Activated naive CD4-positive, alpha-beta T cell treated with anti-CD3 and anti-CD28 coated beads, Interleukin-2, amount 50 U/mL, for 24 hours (primary cell): ENCODE measurements around the gene LTB4R.

Experiments
- H3K27ac Mint-ChIP-seq: one replicate; pipeline ENCODE4 v1.8.0; 2021; ENCODE audit warnings: mild to moderate bottlenecking, mixed read lengths
- H3K27me3 Mint-ChIP-seq: one replicate; pipeline ENCODE4 v1.8.0; 2021; ENCODE audit warnings: mixed read lengths
- H3K36me3 Mint-ChIP-seq: one replicate; pipeline ENCODE4 v1.8.0; 2021; ENCODE audit warnings: mixed read lengths
- H3K4me1 Mint-ChIP-seq: one replicate; pipeline ENCODE4 v1.8.0; 2021; ENCODE audit warnings: mixed read lengths
- H3K4me3 Mint-ChIP-seq: one replicate; pipeline ENCODE4 v1.8.0; 2021; ENCODE audit warnings: mild to moderate bottlenecking, mixed read lengths
- H3K9me3 Mint-ChIP-seq: one replicate; pipeline ENCODE4 v1.8.0; 2021; ENCODE audit warnings: mixed read lengths

LTB4R gene

GRCh38 chr14:24310646-24311604 is at the start of gene LTB4R:
Gene LTB4R, plus strand, starts transcription at chr14:24311502. Its CDS starts 4,150 bp downstream, at chr14:24315652.
- Mint-ChIP-seq H3K4me3 (peak within 1 kb of the TSS; percentile 83), H3K36me3 (peaks cover 7% of the 10 kb centered on the region), H3K27ac (peak within 1 kb of the TSS; percentile 87), H3K9me3 (no peaks in the 10 kb centered on the region), H3K27me3 (no peaks in the 10 kb centered on the region), H3K4me1 (peaks cover 75% of the 10 kb centered on the region)

GRCh38 chr14:24261969-24262327 is 49.4 kb upstream of the LTB4R start:
- Mint-ChIP-seq H3K9me3 (no peaks in the 10 kb centered on the region), H3K27me3 (no peaks in the 10 kb centered on the region), H3K4me1 (no peaks in the 10 kb centered on the region), H3K4me3 (no peak overlapping the region), H3K36me3 (peaks cover 6% of the 10 kb centered on the region), H3K27ac (no peak overlapping the region)

GRCh38 chr14:24262821-24263733 is 48.2 kb upstream of the LTB4R start, which contains the start of gene TGM1:
Gene TGM1, minus strand, starts transcription at chr14:24263177. Its CDS starts 825 bp downstream, at chr14:24262352.
- peaks cover 8% of the 10 kb centered on the region for H3K36me3 Mint-ChIP-seq

GRCh38 chr14:24263848-24264247 is 47.5 kb upstream of the LTB4R start:
- H3K27ac Mint-ChIP-seq: no peak overlapping the region
- no peaks in the 10 kb centered on the region for H3K4me1 Mint-ChIP-seq
- no peak overlapping the region for H3K4me3 Mint-ChIP-seq
- no peaks in the 10 kb centered on the region for H3K27me3 Mint-ChIP-seq
- H3K36me3 Mint-ChIP-seq: peaks cover 8% of the 10 kb centered on the region
- H3K9me3 Mint-ChIP-seq: no peaks in the 10 kb centered on the region

More at GRCh38 chr14:24262821-24263733, 48.2 kb upstream of the LTB4R start, which contains the start of gene TGM1:
- Mint-ChIP-seq H3K4me3 (no peak within 1 kb of the TSS), H3K27ac (no peak within 1 kb of the TSS), H3K4me1 (no peaks in the 10 kb centered on the region), H3K27me3 (no peaks in the 10 kb centered on the region), H3K9me3 (no peaks in the 10 kb centered on the region)

GRCh38 chr14:24264298-24264697 is 47.0 kb upstream of the LTB4R start:
- Mint-ChIP-seq H3K4me3 (no peak overlapping the region), H3K4me1 (no peaks in the 10 kb centered on the region), H3K27me3 (no peaks in the 10 kb centered on the region), H3K9me3 (no peaks in the 10 kb centered on the region), H3K27ac (no peak overlapping the region), H3K36me3 (peaks cover 8% of the 10 kb centered on the region)

- Mint-ChIP-seq H3K27ac (peak overlapping the region; percentile 19), H3K27me3 (no peaks in the 10 kb centered on the region), H3K4me3 (no peak overlapping the region), H3K36me3 (peaks cover 7% of the 10 kb centered on the region), H3K9me3 (no peaks in the 10 kb centered on the region), H3K4me1 (peaks cover 8% of the 10 kb centered on the region)
Observed at GRCh38 chr14:24266344-24267244, 44.7 kb upstream of the LTB4R start.

DNA sequence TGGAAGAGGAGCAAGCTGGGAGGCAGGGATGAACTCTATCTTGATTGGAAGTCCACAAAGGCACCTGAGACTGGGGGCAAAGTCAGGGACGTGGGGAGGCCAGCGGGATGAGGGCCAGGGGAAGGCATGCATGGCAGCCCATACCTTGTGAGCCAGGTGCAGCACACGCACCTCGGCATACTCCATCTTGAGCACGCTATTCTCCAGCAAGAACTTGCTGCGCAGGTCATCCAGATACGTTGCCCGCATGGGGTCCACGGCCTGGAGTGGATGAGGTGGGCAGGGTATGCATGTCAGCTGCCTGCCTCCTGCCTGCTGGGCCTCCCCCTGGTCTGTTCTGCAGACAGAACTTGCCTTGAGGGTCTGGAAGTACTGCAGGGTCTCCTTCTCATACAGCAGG is 43.8 kb upstream of the LTB4R start:
- Mint-ChIP-seq H3K4me1 (peaks cover 17% of the 10 kb centered on the region), H3K27ac (no peak overlapping the region), H3K27me3 (no peaks in the 10 kb centered on the region), H3K4me3 (no peak overlapping the region), H3K9me3 (no peaks in the 10 kb centered on the region), H3K36me3 (peaks cover 7% of the 10 kb centered on the region)

DNA sequence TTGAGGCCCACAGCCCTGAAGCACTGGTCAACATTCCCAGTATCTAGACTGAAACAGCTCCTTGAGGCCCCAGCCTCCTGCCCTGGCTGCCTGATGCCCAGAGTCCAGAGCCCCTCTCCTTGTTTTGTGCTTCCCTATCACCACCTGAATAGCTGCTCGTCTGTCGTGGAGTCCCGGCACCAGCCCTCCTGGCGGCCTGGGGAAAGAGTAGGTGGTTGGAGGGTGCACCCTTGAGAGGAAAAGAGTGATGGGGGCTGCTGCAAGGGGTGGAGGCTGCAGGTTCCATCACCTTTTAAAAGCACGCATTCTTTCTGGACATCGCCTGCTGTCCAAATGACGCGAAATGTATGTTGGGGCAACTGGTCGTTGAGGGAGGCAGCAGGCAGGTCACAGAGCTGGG is 43.1 kb upstream of the LTB4R start:
- Mint-ChIP-seq H3K36me3 (peaks cover 7% of the 10 kb centered on the region), H3K27ac (no peak overlapping the region), H3K9me3 (no peaks in the 10 kb centered on the region), H3K27me3 (no peaks in the 10 kb centered on the region), H3K4me1 (peaks cover 24% of the 10 kb centered on the region), H3K4me3 (no peak overlapping the region)

DNA sequence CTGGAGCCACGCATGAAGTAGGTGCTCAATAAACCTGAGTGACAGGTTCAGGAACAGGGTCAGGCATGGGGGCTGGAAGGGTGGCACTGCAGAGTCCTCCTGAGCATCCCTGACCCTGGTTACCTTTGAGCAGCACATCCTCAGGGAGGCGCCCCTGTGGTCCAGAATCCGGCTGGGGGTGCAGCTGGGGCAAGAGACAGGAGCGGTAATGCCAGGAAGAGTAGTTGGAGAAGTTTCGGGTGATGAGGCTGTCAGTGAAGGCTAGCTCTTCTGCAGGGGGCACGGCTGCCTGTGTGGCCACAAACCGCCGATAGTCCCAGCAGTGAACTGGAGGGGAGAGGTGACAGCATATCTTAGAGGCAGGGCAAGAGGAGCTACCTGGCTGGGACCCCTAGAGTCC is 41.9 kb upstream of the LTB4R start:
- H3K4me1 Mint-ChIP-seq: peaks cover 36% of the 10 kb centered on the region
- H3K4me3 Mint-ChIP-seq: no peak overlapping the region
- H3K9me3 Mint-ChIP-seq: no peaks in the 10 kb centered on the region
- no peaks in the 10 kb centered on the region for H3K27me3 Mint-ChIP-seq
- no peak overlapping the region for H3K27ac Mint-ChIP-seq
- H3K36me3 Mint-ChIP-seq: peaks cover 7% of the 10 kb centered on the region

GRCh38 chr14:24269910-24270536 is 41.3 kb upstream of the LTB4R start:
- peaks cover 7% of the 10 kb centered on the region for H3K36me3 Mint-ChIP-seq
- H3K27me3 Mint-ChIP-seq: no peaks in the 10 kb centered on the region
- no peak overlapping the region for H3K27ac Mint-ChIP-seq
- peaks cover 39% of the 10 kb centered on the region for H3K4me1 Mint-ChIP-seq
- peak overlapping the region; percentile 85 for H3K4me3 Mint-ChIP-seq
- no peaks in the 10 kb centered on the region for H3K9me3 Mint-ChIP-seq

GRCh38 chr14:24270537-24271133 is 40.7 kb upstream of the LTB4R start:
- Mint-ChIP-seq H3K27ac (peak overlapping the region; percentile 95), H3K27me3 (no peaks in the 10 kb centered on the region), H3K9me3 (no peaks in the 10 kb centered on the region), H3K4me3 (peak overlapping the region; percentile 85), H3K4me1 (peaks cover 45% of the 10 kb centered on the region), H3K36me3 (peaks cover 7% of the 10 kb centered on the region)

DNA sequence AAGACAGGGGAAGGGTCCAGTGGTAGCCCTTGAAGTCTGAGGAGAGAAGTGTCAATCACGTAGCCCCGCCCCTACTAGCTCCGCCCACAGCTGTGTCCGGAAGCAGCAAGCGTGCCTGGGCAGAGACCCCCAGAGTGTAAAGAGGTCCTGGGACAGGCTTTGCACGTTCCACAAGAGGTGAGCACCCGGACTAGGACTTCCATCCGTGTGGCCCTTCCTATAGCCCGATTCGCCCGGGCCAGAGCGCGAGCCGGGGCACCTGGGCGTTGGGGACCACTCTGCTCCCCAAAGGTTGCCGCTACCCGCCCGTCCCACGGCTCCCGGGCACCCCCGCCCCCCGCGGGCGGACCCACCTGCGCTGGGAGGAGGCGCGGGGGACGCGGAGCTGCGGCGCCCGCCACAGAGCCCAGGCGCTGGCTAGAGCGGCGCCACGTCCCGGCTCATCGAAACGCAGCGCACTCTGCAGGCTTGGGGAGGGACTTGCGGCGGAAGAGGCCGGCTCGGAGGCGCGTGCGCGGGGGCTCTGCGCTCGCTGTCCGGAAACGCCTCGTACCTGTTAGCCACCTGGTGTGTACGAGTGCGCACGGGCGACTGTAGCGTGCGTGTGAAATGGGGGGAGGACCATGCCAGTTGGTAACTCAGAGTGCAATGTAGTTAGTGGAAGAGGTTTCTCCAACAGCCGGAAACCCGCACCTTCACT is 40.0 kb upstream of the LTB4R start, which contains the start of gene RABGGTA:
RABGGTA (minus strand) TSS at position 464 of the 700 bp plus-strand sequence. CDS start 482 bp downstream, outside the sequence.
- Mint-ChIP-seq H3K27me3 (no peaks in the 10 kb centered on the region), H3K4me3 (peak within 1 kb of the TSS; percentile 85), H3K27ac (peak within 1 kb of the TSS; percentile 96), H3K9me3 (no peaks in the 10 kb centered on the region), H3K4me1 (peaks cover 45% of the 10 kb centered on the region), H3K36me3 (peaks cover 5% of the 10 kb centered on the region)

- H3K27me3 Mint-ChIP-seq: no peaks in the 10 kb centered on the region
- peaks cover 4% of the 10 kb centered on the region for H3K36me3 Mint-ChIP-seq
- peak overlapping the region; percentile 85 for H3K4me3 Mint-ChIP-seq
- H3K4me1 Mint-ChIP-seq: peaks cover 50% of the 10 kb centered on the region
- H3K27ac Mint-ChIP-seq: peak overlapping the region; percentile 96
- H3K9me3 Mint-ChIP-seq: no peaks in the 10 kb centered on the region
Observed at GRCh38 chr14:24271834-24272263, 39.5 kb upstream of the LTB4R start.
